Endometrial microvascular endothelial cells (primary cell): ENCODE data around the gene CAPZA2. TPM values are rescaled to one million over a fixed set of nuclear protein-coding genes. Genes with fewer than 3 reads are reported as not detected.

ENCODE experiments used
- in situ Hi-C: cut with HindIII; loops from 2 replicates; pipeline ENCODE4 v1.10.0; 2017; ENCODE audit warnings: low sequenced_read_pairs, low pct_unique_long_range_greater_than_20kb; ENCODE audit errors: inconsistent ontology term
- total RNA-seq: library from RNA; depleted of rRNA; stranded (reverse); fragments of >200 nt; gene quantifications from one replicate; pipeline ENCODE4 v1.2.3, GENCODE V29; 2015; ENCODE audit errors: inconsistent ontology term

CAPZA2 gene
- total RNA-seq, 1 donor from 2014 or later, result 147 TPM

- in situ Hi-C loops, result no loop called here
Measured at GRCh38 chr7:116857052-116857451, 5.3 kb upstream of the CAPZA2 start.

- in situ Hi-C loops, result no loop called here
Measured at GRCh38 chr7:116859323-116859722, 3.1 kb upstream of the CAPZA2 start.

GRCh38 chr7:116861717-116862116, 670 bp upstream of the CAPZA2 start:
- in situ Hi-C loops, result loop anchor here (10.0 kb wide), 1 partner anchor 53 kb away; no protein-coding TSS in a partner anchor

- in situ Hi-C loops, result loop anchor here (10.0 kb wide), 1 partner anchor 52 kb away; no protein-coding TSS in a partner anchor
Measured at GRCh38 chr7:116862951-116863670, 724 bp downstream of the CAPZA2 start.

GRCh38 chr7:116863936-116864500, 1.6 kb downstream of the CAPZA2 start:
- in situ Hi-C loops, result loop anchor here (10.0 kb wide), 1 partner anchor 51 kb away; no protein-coding TSS in a partner anchor

- in situ Hi-C loops, result no loop called here
Measured at GRCh38 chr7:116871061-116871700, 8.8 kb downstream of the CAPZA2 start.

- in situ Hi-C loops, result no loop called here
Measured at GRCh38 chr7:116872026-116872425, 9.6 kb downstream of the CAPZA2 start.

- in situ Hi-C loops, result no loop called here
Measured at GRCh38 chr7:116873619-116874018, 11.2 kb downstream of the CAPZA2 start.

- in situ Hi-C loops, result no loop called here
Measured at GRCh38 chr7:116876664-116877442, 14.5 kb downstream of the CAPZA2 start.

- in situ Hi-C loops, result no loop called here
Measured at GRCh38 chr7:116877443-116878217, 15.2 kb downstream of the CAPZA2 start.

GRCh38 chr7:116884691-116885090, 22.3 kb downstream of the CAPZA2 start:
- in situ Hi-C loops, result no loop called here

- in situ Hi-C loops, result no loop called here
Measured at GRCh38 chr7:116885724-116886123, 23.3 kb downstream of the CAPZA2 start.

GRCh38 chr7:116886543-116887156, 24.3 kb downstream of the CAPZA2 start:
- in situ Hi-C loops, result no loop called here

- in situ Hi-C loops, result no loop called here
Measured at GRCh38 chr7:116888895-116889294, 26.5 kb downstream of the CAPZA2 start.

- in situ Hi-C loops, result no loop called here
Measured at GRCh38 chr7:116895849-116896248, 33.5 kb downstream of the CAPZA2 start.

- in situ Hi-C loops, result no loop called here
Measured at GRCh38 chr7:116897661-116898060, 35.3 kb downstream of the CAPZA2 start.

- in situ Hi-C loops, result no loop called here
Measured at GRCh38 chr7:116899308-116899707, 36.9 kb downstream of the CAPZA2 start.

- in situ Hi-C loops, result no loop called here
Measured at GRCh38 chr7:116901143-116901542, 38.8 kb downstream of the CAPZA2 start.
